OCI-LY3 (cell line): ENCODE data around the gene FBXO21.

Experiments used
- EZH2phosphoT487 ChIP-seq: fragments of 200-600 bp; shearing (Covaris generic); IDR thresholded peaks from 2 replicates; pipeline ENCODE4 v1.6.1; 2018; ENCODE audit warnings: antibody characterized with exemption, mixed run types, low read depth
- TF ChIP-seq, protein P1 (sequence below): fragments of 200-600, 300-600 bp; sonication (generic); IDR thresholded peaks from 2 replicates; pipeline ENCODE4 v1.5.1; 2014; ENCODE audit warnings: antibody characterized with exemption, low read length, low read depth

DNA sequence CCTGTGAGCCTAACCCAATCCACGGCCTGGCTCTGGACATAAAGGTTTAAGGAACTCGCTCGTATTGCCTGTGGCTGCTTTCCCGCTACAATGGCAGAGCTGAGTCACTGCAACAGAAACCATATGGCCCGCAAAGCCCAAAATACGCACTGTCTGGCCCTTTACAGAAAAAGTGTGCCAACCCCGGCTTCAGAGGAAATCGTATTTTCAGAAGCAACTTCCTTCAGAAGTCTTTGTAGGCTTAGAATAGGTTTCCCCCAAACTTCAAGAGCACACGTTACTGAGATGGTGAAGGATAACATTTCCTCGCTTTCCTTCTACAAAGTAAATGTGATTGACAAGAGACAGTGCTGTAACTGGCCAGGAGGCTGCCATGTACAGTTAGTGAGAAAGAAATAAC, 56.2 kb downstream of the FBXO21 start:
- TF ChIP-seq, protein P1, sequence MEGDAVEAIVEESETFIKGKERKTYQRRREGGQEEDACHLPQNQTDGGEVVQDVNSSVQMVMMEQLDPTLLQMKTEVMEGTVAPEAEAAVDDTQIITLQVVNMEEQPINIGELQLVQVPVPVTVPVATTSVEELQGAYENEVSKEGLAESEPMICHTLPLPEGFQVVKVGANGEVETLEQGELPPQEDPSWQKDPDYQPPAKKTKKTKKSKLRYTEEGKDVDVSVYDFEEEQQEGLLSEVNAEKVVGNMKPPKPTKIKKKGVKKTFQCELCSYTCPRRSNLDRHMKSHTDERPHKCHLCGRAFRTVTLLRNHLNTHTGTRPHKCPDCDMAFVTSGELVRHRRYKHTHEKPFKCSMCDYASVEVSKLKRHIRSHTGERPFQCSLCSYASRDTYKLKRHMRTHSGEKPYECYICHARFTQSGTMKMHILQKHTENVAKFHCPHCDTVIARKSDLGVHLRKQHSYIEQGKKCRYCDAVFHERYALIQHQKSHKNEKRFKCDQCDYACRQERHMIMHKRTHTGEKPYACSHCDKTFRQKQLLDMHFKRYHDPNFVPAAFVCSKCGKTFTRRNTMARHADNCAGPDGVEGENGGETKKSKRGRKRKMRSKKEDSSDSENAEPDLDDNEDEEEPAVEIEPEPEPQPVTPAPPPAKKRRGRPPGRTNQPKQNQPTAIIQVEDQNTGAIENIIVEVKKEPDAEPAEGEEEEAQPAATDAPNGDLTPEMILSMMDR, result no peak
- TF ChIP-seq EZH2phosphoT487, result no peak
